ENCODE results near the gene CIBAR2. TPM values are rescaled to one million over a fixed set of nuclear protein-coding genes. Genes with fewer than 3 reads are reported as not detected.

The CIBAR2 gene
- total and polyA plus RNA-seq, 10 of the 15 experiments (the other 5 are each of a cell fraction or from before 2014, with no cell fraction given): 0.05 to 0.16 (median 0.07) TPM; not detected in 7

DNA sequence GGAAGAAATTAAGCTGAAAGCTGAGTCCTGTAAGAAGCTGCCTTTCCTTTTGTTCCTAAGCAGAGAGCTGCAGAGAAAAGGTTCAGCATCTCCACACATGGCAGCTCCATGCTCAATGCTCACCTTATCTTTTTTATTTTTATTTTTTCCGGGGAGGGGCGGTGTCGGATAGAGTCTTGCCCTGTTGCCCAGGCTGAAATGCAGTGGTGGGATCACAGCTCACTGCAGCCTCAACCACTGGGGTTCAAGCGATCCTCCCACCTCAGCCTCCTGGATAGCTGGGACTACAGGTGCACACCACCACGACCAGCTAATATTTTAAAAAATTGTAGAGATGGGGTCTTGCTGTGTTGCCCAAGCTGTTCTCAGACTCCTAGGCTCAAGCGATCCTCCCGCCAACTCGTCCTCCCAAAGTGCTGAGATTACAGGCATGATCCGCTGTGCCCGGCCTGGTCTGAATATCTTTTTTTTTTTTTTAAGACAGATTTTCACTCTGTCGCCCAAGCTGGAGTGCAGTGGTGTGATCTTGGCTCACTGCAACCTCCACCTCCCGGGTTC is 28.3 kb upstream of the CIBAR2 start:
- no peak for DNase-seq (ENCODE audit: low read depth, low spot score)
- 52% methylated on average over 12 of the region's 12 CpGs for WGBS (ENCODE audit: insufficient coverage, insufficient replicate concordance, low lambda C conversion rate, missing lambda C conversion rate)
- Histone ChIP-seq H2AFZ (ENCODE audit: control insufficient read depth, low read depth, low read length) (no peak overlapping the region), H3K9me3 (replicated peaks; ENCODE audit: control insufficient read depth, insufficient read depth, low read length) (no peaks in the 10 kb centered on the region; the same call in 2 of the 3 replicates), H3K36me3 (ENCODE audit: control insufficient read depth in 2 of 2, insufficient read depth in 2 of 2, low read length in 1 of 2) (no peaks in the 10 kb centered on the region), H3K4me2 (ENCODE audit: control insufficient read depth, insufficient read depth) (no peak overlapping the region), H3K27me3 (replicated peaks in 1 of 2; ENCODE audit: control insufficient read depth in 2 of 2, insufficient read depth in 2 of 2, low read length in 1 of 2) (no peaks in the 10 kb centered on the region), H3K9ac (ENCODE audit: control insufficient read depth, insufficient read depth, low read length) (no peak overlapping the region), H3K4me3 (no peak overlapping the region), H3K79me2 (ENCODE audit: control insufficient read depth, insufficient read depth, low read length) (no peaks in the 10 kb centered on the region), H4K20me1 (ENCODE audit: control insufficient read depth, insufficient read depth) (no peaks in the 10 kb centered on the region), H3K27ac (ENCODE audit: control insufficient read depth, insufficient read depth) (no peak overlapping the region), H3K4me1 (ENCODE audit: control insufficient read depth, insufficient read depth, low read length) (peaks cover 19% of the 10 kb centered on the region)
- no peak for TF ChIP-seq KAT2A (conservative IDR thresholded peaks at IDR 0.05; ENCODE audit: control insufficient read depth, low read depth, low read length)
- no peak for TF ChIP-seq CBFB (IDR thresholded peaks at IDR 0.05; ENCODE audit: low read depth)
- TF ChIP-seq NFXL1 (IDR thresholded peaks at IDR 0.05; ENCODE audit: borderline replicate concordance): no peak
- FAIRE-seq: no peak
- SMC1A ChIA-PET (ENCODE audit: uncharacterized antibody, unreplicated experiment): interaction anchor here (0.6 to 1.6 kb wide), 7 partner anchors 9 to 419 kb away, joined by 3 to 8 read pairs (median 3); no protein-coding TSS in a partner anchor
- CTCF ChIA-PET: interaction anchor here (0.8 to 1.6 kb wide), 9 partner anchors 12 to 168 kb away, joined by 3 to 6 read pairs (median 3); no protein-coding TSS in a partner anchor
- no TSS peak for BruUV-seq (replicated peaks)
- in situ Hi-C loops (cut with MboI) (no loop called here), intact Hi-C loops (cut with micrococcal nuclease; ENCODE audit: unreplicated experiment) (no loop called here)
- no peak for ATAC-seq
- POLR2A ChIA-PET: interaction anchor here (0.5 to 2.8 kb wide), 3 partner anchors 11 to 257 kb away, joined by 4 to 7 read pairs (median 6); no protein-coding TSS in a partner anchor
- RAD21 ChIA-PET (ENCODE audit: unreplicated experiment): interaction anchor here (0.8 to 1.9 kb wide), 4 partner anchors 10 to 26 kb away, joined by 3 to 9 read pairs (median 5); no protein-coding TSS in a partner anchor

DNA sequence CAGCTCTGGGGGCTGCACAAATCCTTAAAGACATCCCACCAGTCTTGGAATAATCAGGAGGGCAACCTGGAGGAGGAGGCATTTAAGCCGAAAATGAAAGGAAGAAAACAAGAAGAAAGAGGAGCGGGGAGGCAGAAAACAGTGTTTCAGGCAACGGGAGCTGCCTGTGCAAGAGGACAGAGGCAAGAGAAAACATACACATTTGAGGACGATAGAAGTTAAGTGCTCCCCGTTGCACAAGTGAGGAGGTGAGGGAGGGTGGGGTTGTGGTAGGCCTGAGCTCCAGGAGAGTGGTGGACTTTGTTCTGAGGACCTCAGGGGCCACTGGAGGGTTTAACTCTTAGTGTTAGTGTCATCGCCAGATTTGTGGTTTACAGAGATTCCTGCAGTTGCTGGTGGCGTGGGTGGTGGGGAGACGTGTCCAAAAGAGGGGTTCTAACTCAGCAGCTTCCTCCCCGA is 27.6 kb upstream of the CIBAR2 start:
- ChIA-PET CTCF (interaction anchor here (1.0 to 1.4 kb wide), 7 partner anchors 12 to 169 kb away, joined by 3 to 6 read pairs (median 3); no protein-coding TSS in a partner anchor), RAD21 (ENCODE audit: unreplicated experiment) (interaction anchor here (0.8 to 1.9 kb wide), 4 partner anchors 9 to 25 kb away, joined by 3 to 9 read pairs (median 5); no protein-coding TSS in a partner anchor), POLR2A (interaction anchor here (0.5 to 2.8 kb wide), 4 partner anchors 12 to 256 kb away, joined by 3 to 7 read pairs (median 5); no protein-coding TSS in a partner anchor), SMC1A (ENCODE audit: uncharacterized antibody, unreplicated experiment) (interaction anchor here (0.5 to 1.6 kb wide), 7 partner anchors 10 to 420 kb away, joined by 3 to 8 read pairs (median 3); no protein-coding TSS in a partner anchor)
- ATAC-seq (peak; percentile 11), DNase-seq (ENCODE audit: low read depth, low spot score) (no peak), FAIRE-seq (no peak)
- no peak overlapping the region for H3K4me3 ChIP-seq
- no peaks in the 10 kb centered on the region for H3K36me3 ChIP-seq (ENCODE audit: control insufficient read depth in 2 of 2, insufficient read depth in 2 of 2, low read length in 1 of 2)
- no peaks in the 10 kb centered on the region for H3K27me3 ChIP-seq (replicated peaks in 1 of 2; ENCODE audit: control insufficient read depth in 2 of 2, insufficient read depth in 2 of 2, low read length in 1 of 2)
- H3K9me3 ChIP-seq (replicated peaks; ENCODE audit: control insufficient read depth, insufficient read depth, low read length): no peaks in the 10 kb centered on the region; the same call in 2 of the 3 replicates
- H3K27ac ChIP-seq (ENCODE audit: control insufficient read depth, insufficient read depth): no peak overlapping the region
- 3% methylated on average over 9 of the region's 9 CpGs for WGBS (ENCODE audit: insufficient coverage, insufficient replicate concordance, low lambda C conversion rate, missing lambda C conversion rate)
- H4K20me1 ChIP-seq (ENCODE audit: control insufficient read depth, insufficient read depth): no peaks in the 10 kb centered on the region
- H3K4me2 ChIP-seq (ENCODE audit: control insufficient read depth, insufficient read depth): no peak overlapping the region
- H3K9ac ChIP-seq (ENCODE audit: control insufficient read depth, insufficient read depth, low read length): no peak overlapping the region
- intact Hi-C loops (cut with micrococcal nuclease; ENCODE audit: unreplicated experiment): loop anchor here (5.0 kb wide), 1 partner anchor 87 kb away; no protein-coding TSS in a partner anchor
- no peak overlapping the region for H2AFZ ChIP-seq (ENCODE audit: control insufficient read depth, low read depth, low read length)
- BruUV-seq (replicated peaks): no TSS peak
- in situ Hi-C loops (cut with MboI): no loop called here
- H3K4me1 ChIP-seq (ENCODE audit: control insufficient read depth, insufficient read depth, low read length): peaks cover 25% of the 10 kb centered on the region
- no peaks in the 10 kb centered on the region for H3K79me2 ChIP-seq (ENCODE audit: control insufficient read depth, insufficient read depth, low read length)
- TF ChIP-seq NR2F1 (conservative IDR thresholded peaks at IDR 0.05) (0 out of 2 replicates have a peak, but pooled peaks have one; percentile 31), MTA2 (IDR thresholded peaks at IDR 0.05; ENCODE audit: low read depth) (0 out of 2 replicates have a peak, but pooled peaks have one; percentile 16), IKZF1 (conservative IDR thresholded peaks at IDR 0.05) (peak; percentile 21; the same call in 1 of the 2 replicates), GABPA (IDR thresholded peaks at IDR 0.05; ENCODE audit: low read depth) (no peak), ZNF217 (IDR thresholded peaks at IDR 0.05) (peak; percentile 40; the same call in 1 of the 2 replicates), EED (IDR thresholded peaks at IDR 0.05; ENCODE audit: low read depth) (0 out of 2 replicates have a peak, but pooled peaks have one; percentile 16), EGR1 (IDR thresholded peaks at IDR 0.05; ENCODE audit: borderline replicate concordance in 1 of 2, low read depth in 2 of 2, low read length in 2 of 2) (peak in 1 of 2 experiments; percentile 62; a peak in 1 of 3 replicates), RUNX3 (IDR thresholded peaks at IDR 0.05; ENCODE audit: low read length) (peak; percentile 69; the same call in 1 of the 2 replicates), MLLT1 (IDR thresholded peaks at IDR 0.05) (0 out of 2 replicates have a peak, but pooled peaks have one; percentile 39)
- TF ChIP-seq, protein P1, sequence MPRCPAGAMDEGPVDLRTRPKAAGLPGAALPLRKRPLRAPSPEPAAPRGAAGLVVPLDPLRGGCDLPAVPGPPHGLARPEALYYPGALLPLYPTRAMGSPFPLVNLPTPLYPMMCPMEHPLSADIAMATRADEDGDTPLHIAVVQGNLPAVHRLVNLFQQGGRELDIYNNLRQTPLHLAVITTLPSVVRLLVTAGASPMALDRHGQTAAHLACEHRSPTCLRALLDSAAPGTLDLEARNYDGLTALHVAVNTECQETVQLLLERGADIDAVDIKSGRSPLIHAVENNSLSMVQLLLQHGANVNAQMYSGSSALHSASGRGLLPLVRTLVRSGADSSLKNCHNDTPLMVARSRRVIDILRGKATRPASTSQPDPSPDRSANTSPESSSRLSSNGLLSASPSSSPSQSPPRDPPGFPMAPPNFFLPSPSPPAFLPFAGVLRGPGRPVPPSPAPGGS (IDR thresholded peaks at IDR 0.05; ENCODE audit: borderline replicate concordance, insufficient read depth, low read depth, low read length, poor library complexity, severe bottlenecking): no peak
